GM21526 (cell line): ENCODE measurements around the gene KMT5B.

Experiments used
- ATAC-seq: cut with Tn5 transposase; IDR thresholded peaks from one replicate; pipeline ENCODE4 v1.9.1; 2021; ENCODE audit warnings: moderate library complexity; ENCODE audit not compliant: unreplicated experiment, low FRiP score

KMT5B gene

GRCh38 chr11:68146704-68147474 is 66.2 kb downstream of the KMT5B start:
- ATAC-seq = no peak

DNA sequence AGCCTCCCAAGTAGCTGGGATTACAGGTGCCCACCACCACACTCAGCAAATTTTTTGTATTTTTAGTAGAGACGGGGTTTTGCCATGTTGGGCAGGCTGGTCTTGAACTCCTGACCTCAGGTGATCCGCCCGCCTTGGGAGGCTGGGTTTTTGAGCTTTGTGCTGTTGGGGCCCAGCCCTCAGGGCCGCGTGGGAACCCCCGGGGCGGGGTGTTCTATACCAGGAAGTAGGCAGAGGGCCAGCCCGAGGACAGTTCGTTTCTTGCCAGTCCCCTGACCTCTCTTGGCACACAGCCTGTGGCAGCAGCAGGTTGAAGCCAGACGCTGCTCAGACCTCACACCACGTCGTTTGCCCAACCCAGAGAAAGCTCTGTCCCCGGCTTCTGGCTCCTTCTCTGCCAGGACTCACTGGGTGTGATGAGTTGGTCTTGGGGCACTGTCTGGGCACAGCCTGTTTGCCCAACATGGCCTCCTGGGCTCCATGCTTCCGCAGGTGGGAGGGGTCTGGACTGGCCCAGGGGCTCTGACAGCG is 67.0 kb downstream of the KMT5B start:
- no peak for ATAC-seq

DNA sequence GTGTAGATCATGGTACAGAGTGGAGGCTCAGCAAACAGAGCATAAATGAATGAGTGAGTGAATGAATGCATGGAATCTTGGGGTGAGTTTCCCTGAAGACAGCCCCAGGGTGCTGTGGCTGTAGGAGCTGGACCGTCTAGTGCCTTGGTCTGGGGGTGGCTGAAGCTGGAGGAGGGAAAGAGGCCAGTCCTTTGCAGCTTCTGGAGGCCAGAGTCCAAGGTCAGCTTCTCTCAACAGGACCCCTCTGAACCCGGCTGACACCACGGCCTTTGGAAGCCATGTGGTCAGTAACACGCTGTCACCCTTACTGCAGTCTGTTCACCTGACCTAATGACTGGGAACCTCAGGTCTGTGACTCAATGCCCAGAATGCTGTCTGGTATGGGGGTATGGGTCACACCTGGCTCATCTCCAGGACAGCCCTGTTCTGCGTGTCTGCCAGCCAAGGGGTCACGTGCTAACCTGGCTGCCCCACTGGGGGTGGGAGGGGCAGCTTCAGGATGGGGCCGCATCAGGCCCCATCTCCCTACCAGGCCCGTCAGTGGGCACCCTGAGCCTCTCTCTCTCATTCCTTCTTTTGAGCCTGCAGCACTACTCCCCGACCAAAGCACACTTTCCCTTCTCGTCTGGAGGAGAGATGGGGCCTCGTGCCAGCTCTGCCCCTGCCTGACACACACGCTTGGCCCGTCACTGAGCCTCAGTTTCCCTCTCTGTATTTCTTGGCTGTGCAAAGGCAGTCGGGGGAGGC is 67.8 kb downstream of the KMT5B start:
- ATAC-seq = no peak

DNA sequence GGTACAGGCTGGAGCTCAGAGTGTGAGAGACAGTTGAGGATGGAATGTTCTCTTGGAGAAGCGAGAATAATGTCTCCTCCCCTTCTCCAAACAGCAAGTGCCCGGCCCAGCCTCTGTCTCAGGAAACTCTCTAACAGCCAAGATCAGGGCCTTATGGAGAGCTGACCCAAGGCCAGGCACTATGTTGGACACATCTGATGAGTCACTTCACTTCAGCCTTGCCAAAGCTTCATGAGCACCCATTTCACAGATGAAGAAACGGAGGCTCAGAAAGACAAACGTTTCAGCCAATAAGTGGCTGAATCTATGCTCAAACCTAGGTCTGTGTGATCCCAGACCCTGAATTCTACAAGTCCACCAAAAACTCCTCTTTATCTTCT is 69.8 kb downstream of the KMT5B start:
- no peak for ATAC-seq

DNA sequence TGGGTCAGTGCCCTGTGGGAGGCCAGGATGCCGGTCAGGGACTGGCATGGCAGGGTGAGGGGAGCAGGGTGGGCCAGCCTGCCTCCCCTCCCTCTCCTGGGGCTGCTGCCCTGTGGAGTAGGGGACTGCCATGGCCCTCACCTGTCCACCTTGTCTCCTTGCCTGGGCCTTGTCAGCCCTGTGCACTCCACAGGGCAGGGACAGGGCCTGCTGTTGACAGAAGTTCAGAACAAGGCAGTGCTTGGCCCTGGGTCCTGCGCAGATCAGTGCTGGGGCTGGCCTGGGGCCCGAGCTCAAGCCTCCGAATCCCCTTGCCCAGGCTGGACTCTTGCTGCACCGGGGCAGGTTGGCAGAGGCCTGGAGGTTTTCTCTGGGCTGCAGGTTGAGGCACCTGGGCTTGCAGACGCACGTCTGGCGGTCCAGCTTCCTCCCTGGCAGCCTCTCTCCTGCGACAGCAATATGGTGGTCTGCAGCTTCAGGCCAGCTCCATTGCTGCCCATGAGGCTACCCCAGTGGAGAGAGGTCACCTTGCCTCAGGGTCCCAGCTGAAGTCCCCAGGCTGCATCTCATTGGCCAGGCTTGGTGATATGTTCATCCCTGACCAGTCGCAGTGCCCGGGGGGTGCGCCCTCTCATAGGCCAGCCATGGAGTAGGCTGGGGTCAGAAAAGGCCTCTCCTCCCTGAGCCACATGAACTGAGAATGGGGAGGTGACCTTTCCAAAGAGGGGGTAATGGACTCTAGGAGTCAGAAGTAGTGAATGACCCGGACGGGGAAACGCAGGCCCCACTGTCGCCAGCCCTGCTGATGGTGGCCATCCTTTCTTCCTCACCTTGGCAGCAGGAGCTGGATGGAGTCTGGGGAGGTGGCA is 70.4 kb downstream of the KMT5B start:
- ATAC-seq = no peak

GRCh38 chr11:68142028-68142412 is 71.1 kb downstream of the KMT5B start:
- no peak for ATAC-seq

DNA sequence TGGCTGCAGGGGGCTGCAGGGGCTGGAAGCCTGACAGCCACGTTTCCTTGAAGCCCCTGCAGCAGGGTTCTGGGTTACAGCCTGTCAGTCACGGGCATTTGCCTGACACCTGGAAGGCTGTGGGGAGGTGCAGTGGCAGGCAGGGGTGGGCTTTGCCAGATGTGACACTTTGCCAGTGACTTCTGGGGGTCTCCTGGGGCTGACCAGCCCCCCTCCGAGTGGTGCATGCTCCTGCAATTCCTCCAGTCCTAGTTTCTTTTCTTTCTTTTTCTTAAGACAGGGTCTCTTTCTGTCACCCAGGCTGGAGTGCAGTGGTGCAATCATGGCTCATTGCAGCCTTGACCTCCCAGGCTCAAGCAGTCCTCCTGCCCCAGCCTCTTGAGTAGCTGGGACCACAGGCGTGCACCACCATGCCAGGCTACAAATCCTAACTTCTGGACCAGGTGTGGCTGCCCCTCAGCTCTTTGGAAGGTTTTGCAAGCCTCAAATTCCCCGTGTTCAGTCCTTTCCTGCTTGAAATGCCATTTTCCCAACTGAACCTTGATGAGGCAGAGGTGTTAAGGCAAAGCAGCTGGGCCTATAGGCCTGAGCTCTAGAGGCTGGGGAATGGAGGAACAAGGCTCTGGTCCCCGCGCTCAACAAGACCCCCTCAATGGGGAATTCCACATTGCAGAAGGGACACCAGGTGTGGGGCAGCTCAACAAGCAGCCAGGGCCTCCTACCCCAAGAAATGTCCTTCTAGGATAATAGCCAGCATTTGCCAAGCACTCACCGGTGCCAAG is 71.7 kb downstream of the KMT5B start:
- ATAC-seq = no peak

GRCh38 chr11:68140496-68141245 is 72.4 kb downstream of the KMT5B start:
- ATAC-seq = no peak

DNA sequence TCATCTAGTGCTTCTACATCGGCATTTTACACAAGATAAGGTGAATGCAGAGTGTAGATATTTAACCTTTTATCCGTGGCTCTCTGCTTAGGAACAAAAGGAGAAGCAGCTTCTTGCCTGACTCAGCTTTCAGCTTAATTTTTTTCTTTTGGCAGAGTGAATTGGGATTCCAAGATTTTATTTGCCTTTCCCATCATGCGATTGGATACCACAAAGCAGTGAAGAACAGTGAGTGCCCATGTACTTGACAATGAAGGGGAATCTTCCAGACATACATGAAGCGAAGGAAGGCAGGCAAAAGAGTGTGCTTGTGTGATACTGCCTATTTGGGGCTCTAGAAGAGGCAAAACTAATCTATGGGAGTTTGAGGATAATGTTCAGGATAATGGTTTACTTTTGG is 74.9 kb downstream of the KMT5B start:
- ATAC-seq = no peak

DNA sequence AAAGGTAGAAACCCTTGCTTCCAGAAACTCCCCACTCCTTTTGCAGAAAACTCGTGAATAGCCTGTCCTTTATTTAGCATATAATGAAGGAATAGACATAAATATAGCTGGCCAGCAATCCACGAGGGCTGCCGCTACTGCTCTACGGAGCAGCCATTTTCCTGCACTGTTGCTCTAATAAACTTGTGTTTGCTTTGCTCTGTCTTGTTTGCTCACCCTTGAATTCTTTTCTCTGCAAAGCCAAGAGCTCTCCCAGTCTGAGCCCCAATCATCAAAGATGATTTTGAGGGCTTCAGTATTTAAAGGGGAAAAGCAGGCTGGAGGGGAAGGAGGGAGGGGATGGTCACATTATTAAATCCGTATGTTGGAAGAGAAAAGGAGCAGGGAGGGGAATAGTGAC is 75.3 kb downstream of the KMT5B start:
- no peak for ATAC-seq

DNA sequence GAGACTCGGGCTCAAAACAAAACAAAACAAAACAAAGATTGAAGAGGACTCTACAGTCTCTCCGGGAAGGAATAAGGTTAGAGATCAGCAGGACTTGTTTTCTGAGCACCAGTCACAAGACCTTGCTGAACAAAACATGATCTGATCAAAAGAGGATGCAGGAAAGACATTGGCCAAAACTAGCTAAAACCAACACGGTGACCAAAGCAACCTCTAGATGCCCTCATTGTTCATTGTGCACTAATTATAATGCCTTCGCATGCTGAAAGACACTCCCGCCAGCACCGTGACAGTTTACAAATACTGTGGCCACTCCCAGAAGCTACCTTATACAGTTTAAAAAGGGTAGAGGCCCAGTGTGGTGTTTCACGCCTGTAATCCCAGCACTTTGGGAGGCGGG is 76.2 kb downstream of the KMT5B start:
- no peak for ATAC-seq

GRCh38 chr11:68135161-68135560 is 77.9 kb downstream of the KMT5B start:
- no peak for ATAC-seq

- ATAC-seq = no peak
Observed at GRCh38 chr11:68133761-68134160, 79.3 kb downstream of the KMT5B start.

DNA sequence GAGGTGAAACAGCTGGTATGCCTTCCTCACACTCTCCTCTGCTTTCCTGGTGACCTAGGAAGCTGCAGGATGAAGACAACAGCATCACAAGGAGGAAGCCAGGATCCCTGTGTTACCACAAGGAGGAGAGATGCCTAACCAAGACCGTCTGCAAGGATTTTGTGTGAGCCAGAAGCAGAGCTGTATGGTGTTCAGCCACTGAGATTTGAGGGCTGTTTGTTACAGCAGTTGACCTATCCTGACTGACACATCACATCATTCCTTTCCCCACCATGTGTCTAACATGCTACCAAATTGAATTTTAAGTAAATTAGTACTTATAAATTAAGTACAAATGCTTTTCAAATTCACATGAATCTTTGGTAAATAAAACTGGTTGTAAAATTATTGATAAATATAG is 83.0 kb downstream of the KMT5B start:
- ATAC-seq = no peak

- ATAC-seq = no peak
Observed at GRCh38 chr11:68128682-68129327, 84.3 kb downstream of the KMT5B start.

DNA sequence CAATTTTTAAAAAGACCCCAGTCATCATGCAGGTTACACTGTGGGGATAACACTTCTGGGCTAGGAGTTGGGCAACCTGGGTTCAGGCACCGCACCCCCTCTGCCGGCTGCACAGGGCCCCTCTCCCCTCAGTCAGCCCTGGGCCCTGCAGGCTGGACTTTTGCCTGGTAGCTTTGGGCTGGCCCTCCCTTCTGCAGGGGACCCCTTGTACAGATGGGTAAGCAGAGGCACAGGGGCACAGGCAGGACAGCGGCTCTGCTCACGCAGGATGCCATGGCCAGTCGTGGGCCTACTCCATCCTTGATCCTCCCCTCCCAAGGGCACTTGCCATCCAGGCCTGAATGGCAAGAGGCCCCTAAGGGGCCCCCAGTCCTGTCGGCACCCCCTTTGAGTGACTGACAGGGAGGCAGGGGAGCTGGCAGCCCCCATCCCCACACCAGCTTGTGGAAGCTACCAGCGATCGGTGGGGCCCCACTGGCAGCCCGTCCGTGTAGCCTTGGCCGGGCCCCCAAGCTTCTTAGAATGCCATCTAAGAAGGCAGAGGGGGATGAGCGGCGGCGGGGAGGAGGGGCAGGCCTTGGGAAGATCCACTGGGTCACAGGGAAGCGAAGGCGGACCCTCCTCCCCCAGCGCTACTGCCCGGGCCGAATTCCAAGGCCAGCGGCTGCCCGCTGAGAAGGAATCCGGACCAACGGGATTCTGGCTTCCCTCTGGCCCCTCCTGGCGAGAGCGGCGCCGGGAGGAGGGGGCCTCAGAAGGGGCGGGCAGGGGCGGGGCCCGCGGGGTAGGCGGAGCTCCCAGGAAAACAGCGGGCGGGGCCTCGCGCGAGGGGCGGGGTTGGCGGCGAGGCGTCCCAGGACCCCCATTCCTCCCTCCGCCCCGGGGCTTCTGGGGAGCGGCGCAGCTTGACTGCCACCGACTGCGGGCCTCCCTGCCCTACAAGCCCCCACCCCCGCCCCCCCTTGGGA is 85.1 kb downstream of the KMT5B start:
- no peak for ATAC-seq

- no peak for ATAC-seq
Observed at GRCh38 chr11:68125164-68125563, 87.9 kb downstream of the KMT5B start.
